ENCODE results near the gene C14orf93.
"Not testable (repeated sequence)": the region's sequence is repeated elsewhere in the genome, so short reads cannot be mapped to it uniquely, and the experiment has no call there.

The C14orf93 gene

GRCh38 chr14:22976620-22977433, 33.1 kb downstream of the C14orf93 start:
- FAIRE-seq, result no peak
- DNase-seq (ENCODE audit: low spot score), result peak; percentile 70

DNA sequence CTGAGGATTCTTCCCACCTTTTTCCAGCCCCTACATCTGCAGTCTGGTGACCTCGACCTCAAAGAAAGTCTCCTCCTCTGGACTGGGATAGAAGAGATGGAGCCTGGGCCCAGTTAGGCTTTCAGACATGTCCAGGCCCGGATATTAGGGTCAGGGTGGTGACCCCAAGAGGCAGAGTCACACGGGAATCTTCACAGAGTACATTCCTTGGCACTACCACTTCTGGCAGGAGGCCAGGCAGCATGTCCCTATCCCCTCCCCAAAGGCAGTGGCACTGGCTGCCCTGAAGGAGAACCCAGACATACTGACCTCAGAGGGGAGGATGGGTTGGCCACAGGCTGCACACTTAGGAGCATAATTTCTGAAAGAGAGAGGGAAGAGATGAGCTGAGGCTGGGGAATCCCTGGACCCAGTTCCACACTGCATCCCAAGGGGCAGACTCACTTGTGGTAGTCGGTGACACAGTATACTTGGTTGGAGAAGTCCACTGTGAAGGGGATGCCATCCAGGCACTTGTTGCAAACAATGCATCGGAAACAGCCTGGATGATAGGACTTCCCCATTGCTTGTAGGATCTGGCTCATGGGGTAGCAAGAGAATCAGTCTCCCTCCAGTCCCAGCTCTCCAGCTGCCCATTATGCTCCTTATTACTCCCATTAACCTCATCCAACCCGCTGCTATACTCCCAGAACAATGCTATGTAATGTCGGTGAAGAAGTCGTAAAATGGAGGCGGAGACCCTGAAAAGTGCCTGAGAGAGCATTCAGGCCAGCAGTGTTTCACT, 35.2 kb downstream of the C14orf93 start:
- DNase-seq (ENCODE audit: low spot score) (peak; percentile 85), FAIRE-seq (no peak)

DNA sequence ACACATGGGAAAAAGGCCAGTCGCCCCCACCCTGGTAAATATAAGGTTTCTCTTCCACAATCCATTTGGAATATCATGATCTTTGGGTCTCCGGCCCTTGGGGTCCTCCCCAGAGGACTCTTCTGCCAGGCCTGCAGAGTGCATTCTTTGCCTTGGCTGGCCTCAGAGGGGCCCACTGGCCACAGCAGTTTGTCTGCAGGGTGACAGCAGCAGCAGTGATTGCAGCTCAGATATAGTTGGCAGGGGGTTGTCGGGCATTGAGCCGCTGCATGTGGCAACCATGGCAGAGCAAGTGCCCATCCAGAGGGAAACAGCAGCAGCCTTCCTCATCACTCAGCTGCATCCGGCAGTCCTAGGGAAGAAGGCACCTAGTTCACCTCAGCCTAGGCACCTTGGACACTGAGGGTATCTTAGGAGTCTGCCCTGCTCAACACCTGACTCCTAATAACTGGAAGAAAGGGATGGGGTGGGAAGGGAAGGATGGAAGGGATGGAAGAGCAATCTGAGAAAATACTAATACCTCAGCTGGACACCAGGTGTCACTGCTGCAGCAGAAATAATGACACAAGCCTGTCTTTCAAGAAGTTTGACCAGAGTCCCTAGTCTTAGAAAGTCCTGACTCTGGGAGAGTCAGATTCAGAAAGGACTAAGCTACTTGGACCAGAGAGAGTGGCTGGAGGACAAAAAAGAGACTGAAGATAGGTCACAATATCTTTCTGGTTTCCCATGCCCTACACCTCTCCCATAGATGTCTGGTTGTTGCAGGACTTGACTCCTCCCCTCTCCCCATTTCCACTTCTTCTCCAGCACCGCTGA, 36.5 kb downstream of the C14orf93 start:
- DNase-seq (ENCODE audit: low spot score), result peak; percentile 37
- FAIRE-seq, result no peak

DNA sequence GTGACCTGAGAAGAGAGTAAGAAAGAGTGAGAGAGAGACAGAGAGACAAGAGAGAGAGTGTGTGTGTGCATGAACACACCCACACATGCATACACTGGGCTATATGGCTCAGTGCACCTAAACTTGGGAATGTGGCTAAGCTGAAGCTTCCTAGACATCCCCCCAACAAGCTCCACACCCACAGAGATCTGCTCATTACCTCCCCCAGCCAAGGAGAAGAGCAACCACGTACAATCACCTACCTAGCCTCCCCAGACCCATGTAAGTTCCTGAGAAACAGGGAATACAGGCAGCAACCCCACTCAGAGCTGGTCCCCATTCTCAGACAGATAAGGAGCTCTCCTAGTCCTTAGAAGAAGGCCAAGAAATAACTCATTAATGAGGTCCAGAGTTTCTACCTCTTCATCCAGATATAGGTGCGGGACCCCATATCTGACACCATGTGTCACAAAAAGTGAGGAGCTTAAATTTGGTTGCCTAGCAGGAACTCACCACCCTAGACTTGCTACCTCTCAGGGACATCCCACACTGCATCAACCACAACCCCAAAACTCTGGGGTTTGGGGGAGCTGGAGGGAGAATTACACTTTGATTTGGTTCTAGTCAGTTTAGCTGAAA, 37.5 kb downstream of the C14orf93 start:
- FAIRE-seq, result no peak
- no peak for DNase-seq (ENCODE audit: low spot score)

DNA sequence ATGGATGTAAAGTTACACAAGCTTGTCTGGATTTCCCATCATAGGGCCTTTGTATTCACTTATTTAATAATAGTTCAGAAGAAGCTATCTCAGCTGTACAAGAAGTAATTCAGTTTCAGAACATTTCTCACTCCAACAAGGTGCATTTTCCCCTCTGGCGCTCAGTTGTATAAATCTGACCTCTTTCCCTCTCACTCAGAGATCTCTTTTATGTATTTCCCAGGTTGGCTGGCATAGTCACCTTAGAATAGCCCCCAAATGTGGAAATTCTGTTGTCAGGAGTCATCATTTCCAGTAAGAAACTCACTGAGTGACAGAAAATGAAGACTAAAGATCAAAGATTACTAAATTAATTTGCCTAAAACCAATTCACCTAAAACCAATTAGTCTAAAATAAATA, 38.8 kb downstream of the C14orf93 start:
- no peak for FAIRE-seq
- DNase-seq (ENCODE audit: low spot score), result no peak

DNA sequence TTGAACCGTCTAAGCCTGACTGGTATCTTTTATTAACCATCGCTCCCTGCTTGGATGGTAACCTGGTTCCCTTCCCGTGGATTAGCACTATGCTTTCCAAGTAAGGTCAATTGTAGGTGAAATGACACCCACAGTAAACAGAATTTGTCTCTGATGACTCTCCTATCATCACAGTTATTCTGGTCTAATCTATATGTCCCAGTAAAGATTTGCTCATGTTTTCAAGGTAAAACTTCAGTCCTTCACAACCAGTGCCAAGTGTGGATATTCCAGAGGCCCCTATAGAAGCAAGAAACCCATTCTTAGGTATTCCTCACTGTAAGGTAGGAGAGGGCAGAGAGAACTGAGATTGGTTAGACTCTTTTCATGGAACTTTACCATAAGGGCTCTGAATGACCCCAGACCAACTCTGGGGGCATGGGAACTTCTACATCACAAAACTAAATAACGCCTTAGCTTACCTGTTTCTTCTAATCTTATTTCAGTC, 43.1 kb downstream of the C14orf93 start:
- DNase-seq (ENCODE audit: low spot score), result no peak
- no peak for FAIRE-seq

DNA sequence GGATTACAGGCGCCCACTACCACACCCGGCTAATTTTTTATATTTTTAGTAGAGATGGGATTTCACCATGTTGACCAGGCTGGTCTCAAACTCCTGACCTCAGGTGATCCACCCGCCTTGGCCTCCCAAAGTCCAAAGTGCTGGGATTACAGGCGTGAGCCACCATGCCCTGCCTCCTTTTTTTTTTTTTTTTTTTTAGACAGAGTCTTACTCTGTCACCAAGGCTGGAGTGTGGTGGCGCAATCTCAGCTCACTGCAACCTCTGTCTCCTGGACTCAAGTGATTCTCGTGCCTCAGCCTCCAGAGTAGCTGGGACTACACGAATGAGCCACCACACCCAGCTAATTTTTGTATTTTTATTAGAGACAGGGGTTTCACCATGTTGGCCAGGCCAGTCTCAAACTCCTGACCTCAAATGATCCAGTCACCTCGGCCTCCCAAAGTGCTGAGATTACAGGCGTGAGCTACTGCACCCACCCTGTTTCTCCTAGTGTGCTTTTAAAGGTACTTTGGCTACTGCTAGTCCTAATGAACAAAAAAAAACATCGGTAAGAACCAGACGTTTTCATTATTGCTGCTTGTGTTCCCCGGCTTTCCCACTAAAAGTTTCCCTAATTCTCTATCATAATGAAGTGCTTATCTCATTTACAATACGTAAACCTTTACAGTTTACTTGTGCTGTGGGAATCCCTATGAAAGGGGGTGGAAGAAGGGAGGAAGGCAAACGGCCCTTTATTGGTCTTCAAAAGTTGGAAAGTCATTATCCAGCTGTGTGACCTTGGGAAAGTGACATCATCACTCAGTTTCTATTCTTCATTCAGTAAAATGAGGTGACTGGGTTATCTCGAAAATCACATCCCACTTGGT, 43.8 kb downstream of the C14orf93 start:
- not testable (repeated sequence) for DNase-seq (ENCODE audit: low spot score); FAIRE-seq

DNA sequence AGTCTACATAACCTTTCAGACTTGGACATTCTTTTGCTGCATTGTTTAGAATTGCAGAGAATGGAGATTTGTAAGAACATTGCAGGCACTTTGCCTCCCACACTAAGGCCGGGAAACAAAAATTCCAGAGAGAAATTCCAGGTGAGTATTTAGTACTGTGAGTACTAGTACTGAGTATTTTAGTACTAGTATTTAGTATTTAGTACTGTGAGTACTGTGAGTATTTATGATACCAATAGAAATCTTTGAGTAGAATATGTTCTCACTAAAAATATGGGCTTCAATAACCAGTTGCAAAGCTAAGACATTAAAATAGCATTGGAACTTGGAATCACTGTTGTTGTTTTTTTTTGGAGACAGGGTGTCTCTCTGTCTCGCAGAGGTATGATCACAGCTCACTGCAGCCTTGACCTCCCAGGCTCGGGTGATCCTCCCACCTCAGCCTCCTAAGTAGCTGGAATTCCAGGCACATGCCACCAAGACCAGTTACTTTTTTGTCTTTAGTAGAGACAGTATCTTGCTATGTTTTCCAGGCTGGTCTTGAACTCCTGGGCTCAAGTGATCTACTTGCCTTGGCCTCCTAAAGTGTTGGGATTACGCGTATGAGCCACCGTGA, 47.8 kb downstream of the C14orf93 start:
- FAIRE-seq (no peak), DNase-seq (ENCODE audit: low spot score) (no peak)

DNA sequence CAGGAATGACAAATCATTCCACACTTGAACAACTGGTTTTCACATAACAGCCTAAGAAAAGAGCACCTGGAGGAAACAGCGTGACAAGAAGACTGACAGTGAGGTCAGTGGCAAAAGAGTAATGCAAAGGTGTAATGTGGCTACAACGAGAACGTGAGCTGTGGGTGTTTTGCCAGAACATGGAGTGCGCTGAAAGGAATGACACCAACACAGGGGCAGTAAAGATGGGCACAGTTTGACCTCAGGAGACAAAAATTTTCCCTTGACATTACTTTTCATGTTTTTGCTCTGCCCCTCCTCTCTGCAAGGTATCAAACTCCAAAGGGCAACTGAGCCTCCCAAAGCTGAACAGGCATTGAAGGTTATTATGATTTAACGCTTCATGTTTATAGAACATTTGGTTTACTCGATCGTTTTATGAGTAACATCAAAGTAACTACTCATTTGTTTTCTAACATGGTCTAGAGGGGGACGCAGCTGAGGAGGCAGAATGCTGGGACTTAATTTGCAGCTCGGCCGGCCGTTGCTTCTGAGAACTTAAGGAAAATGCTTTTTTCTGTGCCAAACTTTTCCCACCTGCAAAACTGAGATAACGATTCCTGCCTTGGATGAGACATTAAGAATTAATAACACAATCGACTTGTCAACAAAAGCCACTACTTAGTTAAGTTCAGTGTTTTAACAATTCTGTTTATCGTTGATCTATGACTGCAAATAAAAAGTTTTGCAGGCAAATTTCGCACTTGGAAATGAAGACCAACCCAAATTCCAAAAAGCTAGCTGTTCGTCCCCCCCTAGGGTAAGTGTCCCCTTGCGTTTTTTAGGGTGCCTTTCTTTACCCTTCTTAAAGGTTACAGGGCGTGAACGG, 54.0 kb downstream of the C14orf93 start:
- DNase-seq (ENCODE audit: low spot score), result peak; percentile 27
- FAIRE-seq, result no peak

DNA sequence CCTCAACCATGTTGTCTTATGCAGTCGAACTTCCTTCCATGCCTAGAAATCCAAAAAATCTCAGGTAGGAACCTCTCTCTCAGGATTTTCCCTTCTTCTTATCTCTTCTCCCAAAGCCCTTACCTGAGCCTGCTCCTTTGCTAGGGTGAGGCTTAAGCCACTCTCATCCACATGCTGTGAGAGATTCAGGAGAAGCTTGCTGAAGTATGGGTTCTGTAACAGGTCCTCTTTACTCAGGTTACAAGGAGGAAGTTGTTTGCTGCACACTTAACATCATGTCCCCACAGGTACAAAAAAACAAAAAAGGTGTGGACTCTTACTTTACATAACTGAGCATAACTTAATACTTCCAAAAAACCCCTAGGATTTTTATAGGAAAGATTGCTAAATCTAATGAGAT, 57.5 kb downstream of the C14orf93 start:
- FAIRE-seq, result no peak

DNA sequence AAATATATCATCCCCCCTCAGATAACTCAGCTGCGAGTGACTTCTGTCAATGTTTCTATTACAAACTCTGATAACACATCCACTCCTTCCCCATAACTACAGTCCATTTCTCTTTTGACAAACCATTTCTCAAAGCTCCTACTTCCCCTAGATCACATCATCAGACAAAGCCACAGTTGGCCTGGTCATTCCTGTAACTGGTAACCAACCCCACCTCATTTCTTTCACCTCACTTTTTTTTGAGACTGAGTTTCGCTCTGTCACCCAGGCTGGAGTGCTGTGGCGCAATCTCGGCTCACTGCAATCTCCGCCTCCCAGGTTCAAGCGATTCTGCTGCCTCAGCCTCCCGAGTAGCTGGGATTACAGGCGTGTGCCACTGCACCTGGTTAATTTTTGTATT, 58.1 kb downstream of the C14orf93 start:
- DNase-seq (ENCODE audit: low spot score); FAIRE-seq: not testable (repeated sequence)

More for the DNA sequence above, 57.5 kb downstream of the C14orf93 start:
- DNase-seq (ENCODE audit: low spot score), result no peak

GRCh38 chr14:22945642-22946041, 64.3 kb downstream of the C14orf93 start:
- DNase-seq (ENCODE audit: low spot score) (no peak), FAIRE-seq (no peak)

DNA sequence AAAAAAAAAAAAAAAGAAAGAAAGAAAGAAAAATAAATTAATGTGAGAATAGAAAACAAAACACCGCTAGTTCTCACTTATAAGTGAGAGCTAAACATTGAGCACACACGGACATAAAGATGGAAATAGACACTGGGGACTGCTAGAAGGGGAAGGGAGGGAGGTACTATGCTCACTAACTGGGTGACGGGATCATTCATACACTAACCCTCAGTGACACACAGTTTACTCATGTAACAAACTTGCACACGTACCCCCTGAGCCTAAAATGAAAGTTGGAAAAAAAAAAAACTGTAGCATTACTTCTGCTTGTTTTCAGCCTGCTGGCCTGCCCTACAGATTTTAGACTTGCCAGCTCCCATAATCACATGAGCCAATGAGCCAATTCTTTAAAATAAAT, 70.3 kb downstream of the C14orf93 start:
- FAIRE-seq (no peak), DNase-seq (ENCODE audit: low spot score) (peak; percentile 16)
